ENCODE measurements around the gene SCAND1.
"Not testable (repeated sequence)": the region's sequence is repeated elsewhere in the genome, so short reads cannot be mapped to it uniquely, and the experiment has no call there.

SCAND1 gene

GRCh38 chr20:35954200-35954906 lies at the start of gene SCAND1:
SCAND1 (minus strand) TSS chr20:35954502; CDS start chr20:35954284, 218 bp downstream.
- DNase-seq, result peak; percentile 97

DNA sequence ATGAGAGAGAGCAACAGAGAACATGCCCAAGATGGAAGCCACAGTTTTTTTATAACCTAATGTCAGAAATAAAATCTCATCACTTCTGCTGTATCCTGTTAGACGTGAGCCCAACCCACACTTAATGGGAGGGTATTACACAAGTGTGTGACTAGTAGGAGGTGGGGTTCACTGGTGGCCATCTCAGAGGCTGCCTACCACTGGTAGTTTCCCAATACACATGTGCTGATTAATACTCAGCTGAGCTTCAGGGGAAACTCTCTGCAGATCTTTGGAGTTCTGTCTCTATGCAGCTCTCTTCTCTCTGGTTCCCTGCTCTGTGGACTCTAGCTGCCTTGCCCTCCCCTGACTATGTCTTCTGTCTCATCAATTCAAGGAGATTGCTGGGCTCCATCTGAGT lies 49.7 kb upstream of the SCAND1 start:
- DNase-seq, result no peak

DNA sequence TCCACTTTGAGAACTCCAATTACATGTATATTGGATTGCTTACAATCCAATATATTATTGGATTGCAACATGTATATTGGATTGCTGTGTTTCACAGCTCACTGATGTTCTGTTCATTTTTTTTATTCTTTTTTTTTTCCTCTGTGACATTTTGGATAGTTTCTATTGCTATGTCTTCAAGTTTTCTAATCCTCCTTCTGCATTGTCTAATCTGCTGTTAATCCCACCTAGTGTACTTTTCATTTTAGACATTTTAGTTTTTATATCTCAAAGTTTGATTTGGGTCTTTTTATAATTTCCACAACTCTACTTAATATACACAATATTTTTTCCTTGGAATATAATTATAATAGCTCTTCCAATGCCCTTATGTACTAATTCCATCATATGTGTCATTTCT lies 48.6 kb upstream of the SCAND1 start:
- DNase-seq, result no peak

DNA sequence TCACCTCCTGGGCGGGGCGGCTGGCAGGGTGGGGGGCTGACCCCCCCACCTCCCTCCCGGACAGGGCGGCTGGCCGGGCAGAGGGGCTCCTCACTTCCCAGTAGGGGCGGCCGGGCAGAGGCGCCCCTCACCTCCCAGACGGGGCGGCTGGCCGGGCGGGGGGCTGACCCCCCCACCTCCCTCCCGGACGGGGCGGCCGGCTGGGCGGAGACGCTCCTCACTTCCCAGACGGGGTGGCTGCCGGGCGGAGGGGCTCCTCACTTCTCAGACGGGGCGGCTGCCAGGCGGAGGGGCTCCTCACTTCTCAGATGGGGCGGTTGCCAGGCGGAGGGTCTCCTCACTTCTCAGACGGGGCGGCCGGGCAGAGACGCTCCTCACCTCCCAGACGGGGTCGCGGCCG lies 47.0 kb upstream of the SCAND1 start:
- not testable (repeated sequence) for DNase-seq

GRCh38 chr20:35996492-35996891 lies 42.2 kb upstream of the SCAND1 start:
- DNase-seq, result not testable (repeated sequence)

GRCh38 chr20:35994994-35995453 lies 40.7 kb upstream of the SCAND1 start:
- peak; percentile 89 for DNase-seq

- DNase-seq, result peak; percentile 60
These were observed 38.5 kb upstream of the SCAND1 start for GRCh38 chr20:35992713-35993335.

- DNase-seq, result no peak
These were observed 37.0 kb upstream of the SCAND1 start for GRCh38 chr20:35991142-35991771.

GRCh38 chr20:35988910-35989463 lies 34.7 kb upstream of the SCAND1 start:
- DNase-seq, result no peak

DNA sequence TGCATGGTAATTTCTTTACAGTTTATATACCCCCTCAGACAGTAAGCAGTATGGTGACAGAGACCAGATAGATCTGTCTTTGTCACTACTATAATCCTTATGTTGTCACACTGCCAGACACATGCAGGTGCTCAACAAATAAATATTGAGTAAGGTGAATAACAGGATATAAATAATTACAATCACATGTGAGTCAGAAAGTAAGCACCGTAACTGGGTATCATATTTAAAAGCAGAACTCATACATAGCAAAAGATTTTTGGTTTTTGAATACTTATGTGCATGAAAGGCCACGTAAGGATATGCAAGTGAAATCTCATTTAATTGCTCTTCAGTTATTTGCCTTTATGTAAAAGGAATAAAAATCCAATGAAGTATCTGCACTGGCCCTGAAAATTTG lies 31.5 kb upstream of the SCAND1 start:
- DNase-seq, result no peak

DNA sequence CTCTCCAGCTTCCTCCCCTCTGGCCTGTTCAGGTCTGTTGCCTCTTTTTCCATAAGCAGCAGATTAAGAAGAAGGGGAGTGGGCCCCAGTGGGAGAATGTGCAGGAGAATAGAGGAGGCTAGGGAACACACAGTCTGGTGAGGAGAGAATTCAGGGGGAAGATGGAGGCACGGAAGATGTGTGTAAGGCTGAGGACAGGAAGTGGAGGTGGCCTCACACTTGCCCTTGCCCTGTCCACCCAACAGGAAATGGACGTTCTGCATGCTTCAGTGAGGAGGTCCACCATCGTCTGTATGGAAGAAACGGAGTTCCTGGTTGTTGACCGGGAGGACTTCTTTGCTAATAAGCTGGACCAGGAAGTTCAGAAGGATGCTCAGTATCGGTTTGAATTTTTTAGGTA lies 30.1 kb upstream of the SCAND1 start:
- DNase-seq, result no peak

DNA sequence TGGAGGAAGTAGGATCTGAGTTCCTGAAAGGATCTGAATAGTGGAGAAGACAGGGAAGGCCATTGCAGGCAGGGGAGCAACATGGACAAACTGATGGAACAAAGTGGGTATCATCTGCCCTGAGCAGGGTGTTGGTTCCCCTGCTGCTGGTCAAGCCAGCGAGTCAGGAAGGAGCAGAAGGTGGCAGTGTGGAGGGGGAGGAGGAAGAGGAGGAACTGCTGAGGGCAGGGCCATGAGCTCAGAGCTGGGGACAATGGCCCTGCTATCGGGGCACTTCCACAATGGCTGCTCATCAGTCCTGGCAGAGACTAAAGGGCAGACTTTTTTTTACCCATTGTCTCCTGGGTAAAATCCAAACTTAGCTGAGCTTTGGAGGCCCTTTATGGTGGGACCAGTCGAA lies 27.7 kb upstream of the SCAND1 start:
- DNase-seq, result no peak

DNA sequence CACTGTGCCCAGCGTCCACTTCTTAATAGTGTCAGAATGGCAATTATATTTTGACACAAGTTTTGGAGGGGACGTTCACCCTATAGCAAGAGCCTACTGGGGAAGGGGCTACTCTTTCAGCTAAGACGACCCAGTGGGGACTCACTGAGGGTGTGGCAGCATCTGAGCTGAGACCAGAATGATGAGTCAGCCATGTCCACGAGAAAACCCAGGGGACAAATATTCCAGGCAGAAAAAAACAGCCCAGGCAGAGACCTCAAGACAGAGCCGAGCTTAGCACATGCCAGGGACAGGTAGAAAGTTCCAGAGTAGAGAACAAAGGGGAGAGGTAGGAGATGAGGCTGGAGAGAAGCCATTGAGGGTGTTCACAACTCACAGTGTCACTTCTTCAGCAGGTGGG lies 25.2 kb upstream of the SCAND1 start:
- no peak for DNase-seq

DNA sequence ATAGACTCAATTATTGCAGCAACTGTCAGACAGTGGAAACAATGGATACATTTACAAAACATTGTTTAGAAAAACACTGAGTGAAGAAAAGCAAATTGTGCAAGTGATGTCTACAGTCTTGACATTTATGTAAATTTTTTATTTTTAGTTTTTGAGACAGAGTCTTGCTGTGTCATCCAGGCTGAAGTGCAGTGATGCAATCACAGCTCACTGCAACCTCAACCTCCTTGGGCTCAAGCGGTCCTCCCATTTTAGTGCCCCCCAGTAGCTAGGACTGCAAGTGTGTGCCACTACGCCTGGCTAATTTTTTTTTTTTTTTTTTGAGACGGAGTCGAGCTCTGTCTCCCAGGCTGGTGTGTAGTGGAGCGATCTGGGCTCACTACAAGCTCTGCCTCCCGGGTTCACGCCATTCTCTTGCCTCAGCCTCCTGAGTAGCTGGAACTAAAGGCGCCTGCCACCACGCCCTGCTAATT lies 23.8 kb upstream of the SCAND1 start:
- DNase-seq, result no peak

- DNase-seq, result no peak
These were observed 21.5 kb upstream of the SCAND1 start for GRCh38 chr20:35975576-35976373.

DNA sequence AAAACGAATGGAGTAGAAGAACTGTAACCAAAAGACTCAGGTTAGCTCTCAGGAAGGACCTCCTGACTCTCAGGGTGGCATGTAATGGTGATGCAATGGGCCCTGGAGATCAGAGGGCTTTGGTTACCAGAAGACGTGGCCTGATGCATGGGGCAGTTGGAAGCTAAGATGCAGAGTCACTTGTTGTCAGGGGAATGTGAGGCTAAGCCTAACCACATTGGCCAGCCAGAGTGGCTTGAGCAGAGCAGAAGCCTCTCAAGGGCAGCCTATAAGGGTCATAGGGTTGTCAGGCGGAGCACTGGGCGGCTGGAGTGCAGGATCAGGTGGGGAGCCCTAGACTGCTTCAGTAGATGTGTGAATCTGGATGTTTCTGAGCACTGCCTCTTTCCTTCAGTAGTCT lies 20.0 kb upstream of the SCAND1 start:
- DNase-seq, result no peak

GRCh38 chr20:35972462-35972861 lies 18.2 kb upstream of the SCAND1 start:
- DNase-seq, result no peak

DNA sequence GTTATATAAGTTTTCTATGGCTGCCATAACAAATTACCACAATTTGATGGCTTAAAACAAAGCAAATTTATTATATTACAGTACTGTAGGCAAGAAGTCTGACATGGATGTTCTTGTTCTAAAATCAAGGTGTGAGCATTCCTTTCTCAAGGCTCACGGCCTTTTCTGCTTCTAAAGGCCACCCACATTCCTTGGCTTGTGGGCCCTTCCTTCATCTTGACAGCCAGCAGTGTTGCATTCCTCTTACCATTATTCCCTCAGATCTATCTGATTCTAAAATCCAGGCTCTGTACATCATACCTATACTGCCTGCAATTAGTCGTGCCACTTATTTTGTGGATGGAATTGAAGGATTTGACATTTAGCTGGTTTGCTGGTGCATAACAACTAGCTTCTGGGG lies 17.7 kb upstream of the SCAND1 start:
- DNase-seq, result no peak

DNA sequence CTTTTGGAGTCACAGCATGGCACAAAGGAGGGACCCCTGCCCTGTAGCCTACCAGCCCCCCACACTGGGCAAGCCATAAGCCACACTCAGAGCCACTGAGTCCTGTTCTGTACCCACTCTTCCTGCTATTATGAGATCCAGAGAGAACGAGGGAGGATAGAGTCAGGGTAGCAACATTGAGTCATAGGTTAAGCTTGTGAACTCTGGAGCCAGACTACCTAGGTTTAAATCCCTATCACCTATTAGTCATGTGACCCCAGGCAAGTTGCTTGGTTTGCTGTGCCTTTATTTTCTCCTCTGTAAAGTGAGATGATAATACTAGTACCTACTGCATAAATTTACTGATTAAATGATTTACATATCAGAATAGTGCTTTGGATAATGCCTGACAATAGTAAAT lies 14.6 kb upstream of the SCAND1 start:
- DNase-seq, result no peak

- no peak for DNase-seq
These were observed 13.8 kb upstream of the SCAND1 start, which contains the start of gene CNBD2 for GRCh38 chr20:35967979-35968640. CNBD2 (plus strand) TSS chr20:35968590; CDS start chr20:35968763, 173 bp downstream.

GRCh38 chr20:35963878-35964277 lies 9.6 kb upstream of the SCAND1 start:
- DNase-seq, result no peak

GRCh38 chr20:35959291-35959690 lies 5.0 kb upstream of the SCAND1 start:
- DNase-seq, result not testable (repeated sequence)
